ENCODE measurements around the gene CMTM1. TPM values are rescaled to one million over a fixed set of nuclear protein-coding genes. Genes with fewer than 3 reads are reported as not detected.

Gene CMTM1
- total RNA-seq, 1 experiment from 2014 or later, result 5.2 TPM

GRCh38 chr16:66561381-66562080 is 4.7 kb upstream of the CMTM1 start (continued):
- TF ChIP-seq YY1 (IDR thresholded peaks at IDR 0.05; ENCODE audit: extremely low read depth, insufficient replicate concordance, low read depth, low read length) (no peak), TCF7L2 (IDR thresholded peaks at IDR 0.05; ENCODE audit: borderline replicate concordance, extremely low read depth, insufficient read depth, insufficient read length) (no peak), CBX3 (IDR thresholded peaks at IDR 0.05; ENCODE audit: low read depth) (no peak)
- TF ChIP-seq, protein P1, sequence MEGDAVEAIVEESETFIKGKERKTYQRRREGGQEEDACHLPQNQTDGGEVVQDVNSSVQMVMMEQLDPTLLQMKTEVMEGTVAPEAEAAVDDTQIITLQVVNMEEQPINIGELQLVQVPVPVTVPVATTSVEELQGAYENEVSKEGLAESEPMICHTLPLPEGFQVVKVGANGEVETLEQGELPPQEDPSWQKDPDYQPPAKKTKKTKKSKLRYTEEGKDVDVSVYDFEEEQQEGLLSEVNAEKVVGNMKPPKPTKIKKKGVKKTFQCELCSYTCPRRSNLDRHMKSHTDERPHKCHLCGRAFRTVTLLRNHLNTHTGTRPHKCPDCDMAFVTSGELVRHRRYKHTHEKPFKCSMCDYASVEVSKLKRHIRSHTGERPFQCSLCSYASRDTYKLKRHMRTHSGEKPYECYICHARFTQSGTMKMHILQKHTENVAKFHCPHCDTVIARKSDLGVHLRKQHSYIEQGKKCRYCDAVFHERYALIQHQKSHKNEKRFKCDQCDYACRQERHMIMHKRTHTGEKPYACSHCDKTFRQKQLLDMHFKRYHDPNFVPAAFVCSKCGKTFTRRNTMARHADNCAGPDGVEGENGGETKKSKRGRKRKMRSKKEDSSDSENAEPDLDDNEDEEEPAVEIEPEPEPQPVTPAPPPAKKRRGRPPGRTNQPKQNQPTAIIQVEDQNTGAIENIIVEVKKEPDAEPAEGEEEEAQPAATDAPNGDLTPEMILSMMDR (IDR thresholded peaks at IDR 0.05 in 2 of 3, conservative IDR thresholded peaks at IDR 0.05 in 1 of 3; ENCODE audit: borderline replicate concordance in 1 of 3, insufficient read depth in 1 of 3, low read depth in 2 of 3, low read length in 2 of 3), result no peak

DNA sequence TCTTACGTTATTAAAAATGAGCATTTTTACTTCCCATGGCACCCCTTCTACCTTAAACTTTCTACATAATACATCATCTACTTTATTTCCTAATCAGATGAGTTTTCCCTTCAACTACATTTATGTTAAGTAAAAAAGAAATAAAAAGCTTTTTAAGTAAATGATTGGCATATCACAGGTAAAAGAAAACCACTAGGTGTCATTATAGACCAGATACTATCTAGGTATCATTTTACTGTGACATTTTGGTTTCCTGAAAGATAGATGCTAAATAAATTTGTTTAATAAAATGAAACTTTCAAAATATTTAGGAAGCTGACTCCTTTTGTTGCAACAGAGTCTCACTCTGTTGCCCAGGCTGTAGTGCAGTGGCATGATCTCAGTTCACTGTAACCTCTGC is 3.8 kb upstream of the CMTM1 start:
- Histone ChIP-seq H3K4me3 (replicated peaks in 1 of 2; ENCODE audit: low read depth in 1 of 2, low read length in 2 of 2) (no peak overlapping the region), H3K4me2 (ENCODE audit: low read length) (no peak overlapping the region), H4K20me1 (ENCODE audit: insufficient read depth) (no peaks in the 10 kb centered on the region), H3K9me2 (ENCODE audit: insufficient read depth) (no peaks in the 10 kb centered on the region), H3K27me3 (ENCODE audit: insufficient read depth, low read length) (no peaks in the 10 kb centered on the region), H2AFZ (ENCODE audit: low read depth, low read length, poor library complexity, severe bottlenecking) (no peak overlapping the region), H3K4me1 (ENCODE audit: control insufficient read depth in 1 of 2, insufficient read depth in 2 of 2, low read length in 2 of 2) (no peaks in the 10 kb centered on the region), H3K9ac (ENCODE audit: low read length) (no peak overlapping the region), H3K27ac (ENCODE audit: low read depth, low read length) (no peak overlapping the region), H3K79me2 (ENCODE audit: insufficient read depth, low read length) (no peaks in the 10 kb centered on the region), H3K9me3 (ENCODE audit: control insufficient read depth in 1 of 2, insufficient read depth in 1 of 2, low read depth in 1 of 2, low read length in 2 of 2) (no peaks in the 10 kb centered on the region), H3K36me3 (ENCODE audit: control insufficient read depth in 1 of 2, insufficient read depth in 2 of 2, low read length in 2 of 2) (peaks cover 0 to 4% of the 10 kb centered on the region in 2 experiments; a peak in 1 of 4 replicates)
- CTCF ChIA-PET, result interaction anchor here (1.2 to 3.0 kb wide), 7 partner anchors 27 to 306 kb away, joined by 3 to 8 read pairs (median 5); no protein-coding TSS in a partner anchor
- BruUV-seq (replicated peaks), result no TSS peak
- POLR2A ChIA-PET, result interaction anchor here (0.8 kb wide), 1 partner anchor 8 kb away, joined by 3 read pairs; no protein-coding TSS in a partner anchor
- RAD21 ChIA-PET (ENCODE audit: low non-redundant PET in 1 of 2, low total read pairs in 2 of 2, uncharacterized antibody in 2 of 2, unreplicated experiment in 2 of 2), result interaction anchor here in 1 of 2 experiments (1.5 kb wide), 1 partner anchor 46 kb away, joined by 3 read pairs; no protein-coding TSS in a partner anchor
- intact Hi-C loops (cut with micrococcal nuclease), result loop anchor here (5.0 kb wide), 1 partner anchor 310 kb away; no protein-coding TSS in a partner anchor
- TF ChIP-seq RAD21 (IDR thresholded peaks at IDR 0.05; ENCODE audit: low read depth), result peak; percentile 54
- no peak for TF ChIP-seq ZFX (IDR thresholded peaks at IDR 0.05)
- TF ChIP-seq SIN3A (IDR thresholded peaks at IDR 0.05; ENCODE audit: low read depth), result no peak
- TF ChIP-seq, protein P1 (IDR thresholded peaks at IDR 0.05 in 2 of 3, conservative IDR thresholded peaks at IDR 0.05 in 1 of 3; ENCODE audit: borderline replicate concordance in 1 of 3, insufficient read depth in 1 of 3, low read depth in 2 of 3, low read length in 2 of 3), result peak in 2 of 3 experiments; percentile 30; a peak in 2 of 6 replicates
- ATAC-seq (no peak), DNase-seq (ENCODE audit: low read depth, low spot score) (no peak)
